NCI-H1436 (cell line): ENCODE measurements around the gene CAMP.

Experiments
- DNase-seq: peaks from one replicate; lab custom pipeline; 2025; lab: John Stamatoyannopoulos, UW

Gene CAMP

GRCh38 chr3:48214225-48214624 is 9.1 kb upstream of the CAMP start:
- DNase-seq, result no peak

- DNase-seq, result no peak
These were observed 8.3 kb upstream of the CAMP start for GRCh38 chr3:48215019-48215418.

GRCh38 chr3:48215466-48215865 is 7.8 kb upstream of the CAMP start:
- no peak for DNase-seq

GRCh38 chr3:48215876-48216275 is 7.4 kb upstream of the CAMP start:
- no peak for DNase-seq

GRCh38 chr3:48217449-48217848 is 5.8 kb upstream of the CAMP start:
- DNase-seq, result no peak

GRCh38 chr3:48218537-48218936 is 4.8 kb upstream of the CAMP start:
- DNase-seq, result no peak

- DNase-seq, result no peak
These were observed 3.8 kb upstream of the CAMP start for GRCh38 chr3:48219543-48219942.

GRCh38 chr3:48220746-48221145 is 2.5 kb upstream of the CAMP start:
- no peak for DNase-seq

- DNase-seq, result no peak
These were observed 2.3 kb downstream of the CAMP start for GRCh38 chr3:48225587-48225986.

- no peak for DNase-seq
These were observed 3.6 kb downstream of the CAMP start for GRCh38 chr3:48226939-48227338.

GRCh38 chr3:48232232-48232631 is 8.9 kb downstream of the CAMP start:
- DNase-seq, result no peak

GRCh38 chr3:48232734-48233133 is 9.4 kb downstream of the CAMP start:
- DNase-seq, result peak; percentile 31

- no peak for DNase-seq
These were observed 10.2 kb downstream of the CAMP start for GRCh38 chr3:48233542-48233941.

GRCh38 chr3:48236531-48236930 is 13.2 kb downstream of the CAMP start:
- DNase-seq, result no peak

GRCh38 chr3:48238531-48239085 is 15.3 kb downstream of the CAMP start:
- DNase-seq, result no peak

GRCh38 chr3:48240000-48240963 is 17.0 kb downstream of the CAMP start:
- DNase-seq, result peak; percentile 76

GRCh38 chr3:48241796-48242455 is 18.6 kb downstream of the CAMP start:
- no peak for DNase-seq

GRCh38 chr3:48243886-48244285 is 20.6 kb downstream of the CAMP start:
- DNase-seq, result no peak

GRCh38 chr3:48244461-48244860 is 21.2 kb downstream of the CAMP start:
- no peak for DNase-seq

- no peak for DNase-seq
These were observed 21.8 kb downstream of the CAMP start for GRCh38 chr3:48245136-48245535.

- DNase-seq, result no peak
These were observed 24.1 kb downstream of the CAMP start for GRCh38 chr3:48247401-48247811.

GRCh38 chr3:48248095-48248850 is 25.0 kb downstream of the CAMP start:
- no peak for DNase-seq
